Body of pancreas (tissue), 4 donors: ENCODE measurements around the gene CFAP100.

Experiments used
- POLR2A ChIP-seq, 3 donors: fragments of 450-650 bp; IDR thresholded peaks; one replicate each; pipeline ENCODE4 v1.6.1; 2016; ENCODE audit warnings: antibody characterized with exemption in 3 of 3, mild to moderate bottlenecking in 2 of 3
- TF ChIP-seq, protein P1 (sequence below), 7 experiments: fragments of 450-650 bp in 4 of 7; fragments of 200-600 bp in 3 of 7; sonication (generic) in 3 of 7; IDR thresholded peaks; one replicate each; pipeline ENCODE4 v1.5.1; 2016 to 2019; ENCODE audit warnings: antibody characterized with exemption in 7 of 7

DNA sequence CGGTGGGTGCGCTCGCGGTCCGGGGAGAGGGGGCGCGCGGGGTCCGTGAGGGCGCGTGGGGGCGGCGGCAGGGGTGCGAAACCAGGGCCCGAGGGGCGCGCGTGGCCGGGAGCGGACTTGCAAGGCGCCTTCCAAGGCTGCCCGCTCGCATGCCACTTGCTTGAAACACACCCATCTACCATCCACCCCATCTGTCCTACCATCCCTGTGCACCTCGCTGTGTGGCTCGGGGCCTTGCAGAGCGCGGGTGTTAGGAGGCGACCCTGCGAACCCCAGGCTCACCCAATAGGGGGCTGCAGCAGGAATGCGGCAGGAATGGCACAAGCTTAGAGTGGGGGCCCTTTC lies 240 bp downstream of the CFAP100 start:
- TF ChIP-seq, protein P1, sequence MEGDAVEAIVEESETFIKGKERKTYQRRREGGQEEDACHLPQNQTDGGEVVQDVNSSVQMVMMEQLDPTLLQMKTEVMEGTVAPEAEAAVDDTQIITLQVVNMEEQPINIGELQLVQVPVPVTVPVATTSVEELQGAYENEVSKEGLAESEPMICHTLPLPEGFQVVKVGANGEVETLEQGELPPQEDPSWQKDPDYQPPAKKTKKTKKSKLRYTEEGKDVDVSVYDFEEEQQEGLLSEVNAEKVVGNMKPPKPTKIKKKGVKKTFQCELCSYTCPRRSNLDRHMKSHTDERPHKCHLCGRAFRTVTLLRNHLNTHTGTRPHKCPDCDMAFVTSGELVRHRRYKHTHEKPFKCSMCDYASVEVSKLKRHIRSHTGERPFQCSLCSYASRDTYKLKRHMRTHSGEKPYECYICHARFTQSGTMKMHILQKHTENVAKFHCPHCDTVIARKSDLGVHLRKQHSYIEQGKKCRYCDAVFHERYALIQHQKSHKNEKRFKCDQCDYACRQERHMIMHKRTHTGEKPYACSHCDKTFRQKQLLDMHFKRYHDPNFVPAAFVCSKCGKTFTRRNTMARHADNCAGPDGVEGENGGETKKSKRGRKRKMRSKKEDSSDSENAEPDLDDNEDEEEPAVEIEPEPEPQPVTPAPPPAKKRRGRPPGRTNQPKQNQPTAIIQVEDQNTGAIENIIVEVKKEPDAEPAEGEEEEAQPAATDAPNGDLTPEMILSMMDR (IDR thresholded peaks at IDR 0.05): no peak
- no peak for TF ChIP-seq POLR2A (IDR thresholded peaks at IDR 0.05)
